Esophagus muscularis mucosa (tissue), 4 donors: ENCODE measurements around the gene ZNF576. TPM values are rescaled to one million over a fixed set of nuclear protein-coding genes. Genes with fewer than 3 reads are reported as not detected.

ENCODE experiments used
- DNase-seq: peaks from one replicate; pipeline ENCODE4 v3.0.0-alpha.2; 2017; ENCODE audit errors: extremely low spot score
- H3K27ac ChIP-seq, 4 donors: fragments of 200-600 bp; sonication (generic); replicated peaks in 1 of 4; 1 replicate in 3 of 4; 2 replicates in 1 of 4; pipeline ENCODE4 v1.5.1; 2016 to 2019; ENCODE audit warnings: mild to moderate bottlenecking in 1 of 4
- H3K27me3 ChIP-seq, 4 donors: fragments of 200-600 bp; sonication (generic); one replicate each; pipeline versions ENCODE4 v1.5.1 to v1.6.0; 2016 to 2019
- H3K36me3 ChIP-seq, 4 donors: fragments of 200-600 bp; sonication (generic); one replicate each; pipeline ENCODE4 v1.5.1; 2016 to 2019
- H3K4me1 ChIP-seq, 4 donors: fragments of 200-600 bp; sonication (generic); one replicate each; pipeline ENCODE4 v1.5.1; 2016 to 2019
- H3K4me3 ChIP-seq, 4 donors: fragments of 200-600 bp; sonication (generic); 1 replicate in 2 of 4; 2 replicates in 2 of 4; pipeline ENCODE4 v1.5.1; 2016 to 2019; ENCODE audit warnings: mild to moderate bottlenecking in 4 of 4, moderate library complexity in 1 of 4
- H3K9me3 ChIP-seq, 4 donors: fragments of 200-600 bp; sonication (generic); 1 replicate in 3 of 4; 2 replicates in 1 of 4; pipeline ENCODE4 v1.5.1; 2016 to 2019
- CTCF ChIP-seq, 3 experiments: fragments of 200-600 bp in 2 of 3; fragments of 450-650 bp in 1 of 3; sonication (generic) in 2 of 3; IDR thresholded peaks; one replicate each; pipeline ENCODE4 v1.5.1; 2017 to 2019; ENCODE audit warnings: antibody characterized with exemption in 3 of 3, mild to moderate bottlenecking in 2 of 3, moderate library complexity in 1 of 3
- EP300 ChIP-seq: sonication (generic); formaldehyde crosslinking; IDR thresholded peaks from one replicate; pipeline ENCODE4 v1.6.1; 2017; ENCODE audit warnings: antibody characterized with exemption
- POLR2A ChIP-seq: fragments of 450-650 bp; IDR thresholded peaks from one replicate; pipeline ENCODE4 v1.6.1; 2017; ENCODE audit warnings: antibody characterized with exemption, moderate library complexity, mild to moderate bottlenecking, low read depth
- POLR2AphosphoS5 ChIP-seq, 2 donors: sonication (generic); formaldehyde crosslinking; IDR thresholded peaks; one replicate each; pipeline ENCODE4 v1.6.1; 2017; ENCODE audit warnings: antibody characterized with exemption in 2 of 2
- WGBS: methylation state at CpG from one replicate; pipeline ENCODE4 v1.1.5; 2018; 5-methylcytosine and 5-hydroxymethylcytosine counted together
- intact Hi-C: fragments of 100-400 bp; cut with DNase I; formaldehyde crosslinking; loops from one replicate; pipeline ENCODE4 v1.15.1; 2023
- total RNA-seq, 4 donors: library from RNA; depleted of rRNA; stranded (reverse); fragments of >200 nt; gene quantifications; one replicate each; pipeline versions ENCODE4 v1.1.0 to v1.2.1, GENCODE V29; 2016

The ZNF576 gene
- total RNA-seq, 4 donors from 2014 or later, result 10.0 to 18.6 (median 16.6) TPM

GRCh38 chr19:43619262-43620060, 23.1 kb downstream of the ZNF576 start, which contains the start of gene ZNF428:
TSS of gene ZNF428 (minus strand) at chr19:43619629. CDS start at chr19:43614304, 5,325 bp downstream.
- peak within 1 kb of the TSS; percentile 70 to 87 (median 82) for H3K4me3 ChIP-seq
- H3K27me3 ChIP-seq, result no peaks in the 10 kb centered on the region
- DNase-seq, result peak; percentile 94
- peak; percentile 81 to 90 for TF ChIP-seq POLR2AphosphoS5 (IDR thresholded peaks at IDR 0.05)
- TF ChIP-seq POLR2A, result peak; percentile 41
- TF ChIP-seq EP300, result no peak
- peak within 1 kb of the TSS; percentile 91 to 98 (median 94) for H3K27ac ChIP-seq
- H3K4me1 ChIP-seq, result peaks cover 12 to 36% (median 22%) of the 10 kb centered on the region in 4 donors
- intact Hi-C loops, result loop anchor here (5.0 kb wide), 1 partner anchor 48 kb away; no protein-coding TSS in a partner anchor
- WGBS, result 0% methylated on average over 26 of the region's 81 CpGs
- no peaks in the 10 kb centered on the region for H3K9me3 ChIP-seq
- H3K36me3 ChIP-seq, result peaks cover 0 to 7% (median 2%) of the 10 kb centered on the region in 4 donors

GRCh38 chr19:43620061-43621001, 23.9 kb downstream of the ZNF576 start:
- intact Hi-C loops, result no loop called here
- no peaks in the 10 kb centered on the region for H3K27me3 ChIP-seq
- peak overlapping the region; percentile 91 to 98 (median 94) for H3K27ac ChIP-seq
- peak; percentile 93 for DNase-seq
- peak overlapping the region; percentile 70 to 87 (median 82) for H3K4me3 ChIP-seq
- no peaks in the 10 kb centered on the region for H3K9me3 ChIP-seq
- TF ChIP-seq CTCF (IDR thresholded peaks at IDR 0.05) (no peak), EP300 (no peak), POLR2AphosphoS5 (IDR thresholded peaks at IDR 0.05) (no peak), POLR2A (no peak)
- WGBS, result 43% methylated on average over 20 of the region's 23 CpGs
- peaks cover 0 to 14% (median 3%) of the 10 kb centered on the region in 4 donors for H3K36me3 ChIP-seq
- H3K4me1 ChIP-seq, result peaks cover 12 to 28% (median 19%) of the 10 kb centered on the region in 4 donors

- no peak overlapping the region for H3K4me3 ChIP-seq
- TF ChIP-seq POLR2AphosphoS5 (IDR thresholded peaks at IDR 0.05) (no peak), POLR2A (no peak), CTCF (IDR thresholded peaks at IDR 0.05) (no peak), EP300 (no peak)
- peaks cover 12 to 25% (median 19%) of the 10 kb centered on the region in 4 donors for H3K4me1 ChIP-seq
- no peaks in the 10 kb centered on the region for H3K9me3 ChIP-seq
- 77% methylated on average over 4 of the region's 4 CpGs for WGBS
- intact Hi-C loops, result no loop called here
- peaks cover 0 to 30% (median 11%) of the 10 kb centered on the region in 4 donors for H3K36me3 ChIP-seq
- H3K27ac ChIP-seq, result no peak overlapping the region
- DNase-seq, result no peak
- H3K27me3 ChIP-seq, result no peaks in the 10 kb centered on the region
These were observed 25.7 kb downstream of the ZNF576 start for GRCh38 chr19:43622070-43622469.

GRCh38 chr19:43622956-43623355, 26.6 kb downstream of the ZNF576 start:
- no peak overlapping the region for H3K4me3 ChIP-seq
- no peaks in the 10 kb centered on the region for H3K9me3 ChIP-seq
- no peaks in the 10 kb centered on the region for H3K27me3 ChIP-seq
- no peak for DNase-seq
- H3K36me3 ChIP-seq, result peaks cover 0 to 35% (median 11%) of the 10 kb centered on the region in 4 donors
- peaks cover 12 to 23% (median 18%) of the 10 kb centered on the region in 4 donors for H3K4me1 ChIP-seq
- H3K27ac ChIP-seq, result no peak overlapping the region
- WGBS, result no CpG with 5 or more reads among the region's 1 CpG
- TF ChIP-seq EP300 (no peak), CTCF (IDR thresholded peaks at IDR 0.05) (no peak), POLR2A (no peak), POLR2AphosphoS5 (IDR thresholded peaks at IDR 0.05) (no peak)
- intact Hi-C loops, result no loop called here
